ENCODE measurements around the gene PPM1N. TPM values are rescaled to one million over a fixed set of nuclear protein-coding genes. Genes with fewer than 3 reads are reported as not detected.

PPM1N gene
- polyA plus RNA-seq, 1 experiment = 1.2 TPM

DNA sequence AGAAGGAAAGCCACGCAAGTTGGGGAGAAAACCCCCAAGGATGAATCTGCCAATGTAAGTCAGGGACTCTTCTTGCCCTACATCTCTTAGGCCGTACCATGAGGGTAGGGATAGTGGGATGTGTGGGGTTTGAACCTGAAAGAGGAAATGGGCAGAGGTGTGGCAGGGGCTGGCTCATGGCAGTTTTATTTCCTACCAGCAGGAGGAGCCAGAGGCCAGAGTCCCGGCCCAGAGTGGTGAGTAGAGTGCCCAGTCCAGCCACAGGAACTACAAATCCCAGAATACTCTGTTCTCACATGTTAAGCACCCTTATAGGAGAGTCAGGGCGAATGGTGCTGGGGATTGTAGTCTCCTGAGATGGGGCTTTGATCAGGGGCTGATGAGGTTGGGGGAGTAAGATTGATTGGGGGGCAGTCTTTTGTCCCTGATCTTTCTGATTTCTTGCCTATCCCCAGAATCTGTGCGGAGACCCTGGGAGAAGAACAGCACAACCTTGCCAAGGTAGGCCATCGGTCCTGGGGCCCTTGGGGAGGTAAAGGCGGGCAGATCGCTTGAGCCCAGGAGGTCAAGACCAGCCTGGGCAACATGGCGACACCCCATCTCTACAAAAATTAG lies 25.5 kb downstream of the PPM1N start:
- TF ChIP-seq, protein P1, sequence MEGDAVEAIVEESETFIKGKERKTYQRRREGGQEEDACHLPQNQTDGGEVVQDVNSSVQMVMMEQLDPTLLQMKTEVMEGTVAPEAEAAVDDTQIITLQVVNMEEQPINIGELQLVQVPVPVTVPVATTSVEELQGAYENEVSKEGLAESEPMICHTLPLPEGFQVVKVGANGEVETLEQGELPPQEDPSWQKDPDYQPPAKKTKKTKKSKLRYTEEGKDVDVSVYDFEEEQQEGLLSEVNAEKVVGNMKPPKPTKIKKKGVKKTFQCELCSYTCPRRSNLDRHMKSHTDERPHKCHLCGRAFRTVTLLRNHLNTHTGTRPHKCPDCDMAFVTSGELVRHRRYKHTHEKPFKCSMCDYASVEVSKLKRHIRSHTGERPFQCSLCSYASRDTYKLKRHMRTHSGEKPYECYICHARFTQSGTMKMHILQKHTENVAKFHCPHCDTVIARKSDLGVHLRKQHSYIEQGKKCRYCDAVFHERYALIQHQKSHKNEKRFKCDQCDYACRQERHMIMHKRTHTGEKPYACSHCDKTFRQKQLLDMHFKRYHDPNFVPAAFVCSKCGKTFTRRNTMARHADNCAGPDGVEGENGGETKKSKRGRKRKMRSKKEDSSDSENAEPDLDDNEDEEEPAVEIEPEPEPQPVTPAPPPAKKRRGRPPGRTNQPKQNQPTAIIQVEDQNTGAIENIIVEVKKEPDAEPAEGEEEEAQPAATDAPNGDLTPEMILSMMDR (IDR thresholded peaks at IDR 0.05; ENCODE audit: insufficient read depth, low read depth, low read length) = peak; percentile 85
- no peak for DNase-seq (ENCODE audit: low read depth)
- POLR2A ChIA-PET = no interaction called here
- no peaks in the 10 kb centered on the region for H3K27me3 ChIP-seq (ENCODE audit: control insufficient read depth, insufficient read depth, low read length)
- H3K36me3 ChIP-seq (ENCODE audit: control insufficient read depth, insufficient read depth, low read length) = peaks cover 42% of the 10 kb centered on the region
- no peak overlapping the region for H3K4me3 ChIP-seq (ENCODE audit: low read depth, low read length)
- CTCF ChIA-PET = interaction anchor here (1.1 kb wide), 1 partner anchor 119 kb away, joined by 10 read pairs; no protein-coding TSS in a partner anchor

DNA sequence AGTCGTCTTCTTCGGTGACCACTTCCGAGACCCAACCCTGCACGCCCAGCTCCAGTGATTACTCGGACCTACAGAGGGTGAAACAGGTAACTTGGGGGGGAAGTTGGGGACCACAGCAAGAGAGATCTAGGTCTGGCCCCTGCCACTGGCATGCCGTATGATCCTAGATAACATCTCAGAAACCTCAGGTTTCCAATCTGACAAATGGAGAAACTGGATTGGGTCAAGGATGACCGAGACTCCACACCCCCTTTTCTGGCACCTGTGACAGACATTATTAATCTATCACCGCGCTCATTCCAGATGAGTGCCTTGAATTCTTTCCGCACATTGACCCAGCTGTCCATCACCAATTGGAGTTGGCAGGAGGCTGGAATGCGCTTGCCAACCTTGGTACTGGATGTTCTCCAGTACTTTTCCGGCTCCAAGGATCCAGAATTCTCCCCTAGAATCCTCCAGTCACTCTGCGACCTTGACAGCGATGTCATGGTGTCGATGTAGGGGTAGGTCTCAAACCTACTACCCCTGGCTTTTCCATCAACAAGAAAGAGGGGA lies 26.4 kb downstream of the PPM1N start:
- POLR2A ChIA-PET = interaction anchor here (0.5 kb wide), 1 partner anchor 43 kb away, joined by 4 read pairs; no protein-coding TSS in a partner anchor

DNA sequence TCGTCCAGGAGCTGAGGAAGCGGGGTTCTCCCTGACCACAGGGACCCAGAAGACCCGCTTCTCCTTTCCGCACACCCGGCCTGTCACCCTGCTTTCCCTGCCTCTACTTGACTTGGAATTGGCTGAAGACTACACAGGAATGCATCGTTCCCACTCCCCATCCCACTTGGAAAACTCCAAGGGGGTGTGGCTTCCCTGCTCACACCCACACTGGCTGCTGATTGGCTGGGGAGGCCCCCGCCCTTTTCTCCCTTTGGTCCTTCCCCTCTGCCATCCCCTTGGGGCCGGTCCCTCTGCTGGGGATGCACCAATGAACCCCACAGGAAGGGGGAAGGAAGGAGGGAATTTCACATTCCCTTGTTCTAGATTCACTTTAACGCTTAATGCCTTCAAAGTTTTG lies 27.9 kb downstream of the PPM1N start:
- Histone ChIP-seq H3K36me3 (ENCODE audit: control insufficient read depth, insufficient read depth, low read length) (peaks cover 36% of the 10 kb centered on the region), H3K4me3 (ENCODE audit: low read depth, low read length) (no peak overlapping the region), H3K27me3 (ENCODE audit: control insufficient read depth, insufficient read depth, low read length) (no peaks in the 10 kb centered on the region)
- ChIA-PET CTCF (interaction anchor here (0.6 to 0.7 kb wide), 3 partner anchors 10 to 116 kb away, joined by 3 to 5 read pairs (median 3); no protein-coding TSS in a partner anchor), POLR2A (no interaction called here)
- DNase-seq (ENCODE audit: low read depth) = no peak
- TF ChIP-seq, protein P1 (IDR thresholded peaks at IDR 0.05; ENCODE audit: insufficient read depth, low read depth, low read length) = no peak

More for the DNA sequence above, 26.4 kb downstream of the PPM1N start:
- Histone ChIP-seq H3K27me3 (ENCODE audit: control insufficient read depth, insufficient read depth, low read length) (no peaks in the 10 kb centered on the region), H3K4me3 (ENCODE audit: low read depth, low read length) (no peak overlapping the region), H3K36me3 (ENCODE audit: control insufficient read depth, insufficient read depth, low read length) (peaks cover 42% of the 10 kb centered on the region)
- TF ChIP-seq, protein P1 (IDR thresholded peaks at IDR 0.05; ENCODE audit: insufficient read depth, low read depth, low read length) = no peak
- DNase-seq (ENCODE audit: low read depth) = no peak
- CTCF ChIA-PET = interaction anchor here (0.6 to 1.1 kb wide), 2 partner anchors 39 to 118 kb away, joined by 4 to 10 read pairs; no protein-coding TSS in a partner anchor

DNA sequence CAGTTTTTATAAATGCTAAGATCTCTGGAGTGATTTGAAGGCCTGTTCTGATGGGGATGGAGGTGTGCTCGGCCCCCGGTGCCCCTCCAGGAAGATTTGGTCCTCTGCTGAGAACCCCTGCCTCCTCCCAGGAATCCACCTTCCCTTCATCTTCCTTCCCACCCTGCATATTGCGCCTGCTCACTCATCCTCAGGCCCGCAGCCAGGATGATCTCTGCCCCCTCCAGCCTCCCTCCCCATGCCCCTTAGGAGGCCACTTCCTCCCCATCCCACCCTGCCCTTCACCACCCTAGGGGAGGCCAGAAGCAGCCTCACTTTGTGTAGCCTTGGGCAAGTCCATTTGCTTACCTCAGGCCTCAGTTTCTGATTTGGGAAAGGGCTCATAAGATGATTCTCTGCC lies 28.7 kb downstream of the PPM1N start:
- ChIA-PET POLR2A (no interaction called here), CTCF (interaction anchor here (0.7 to 1.6 kb wide), 3 partner anchors 11 to 115 kb away, joined by 3 to 5 read pairs (median 3); no protein-coding TSS in a partner anchor)
- TF ChIP-seq, protein P1 (IDR thresholded peaks at IDR 0.05; ENCODE audit: insufficient read depth, low read depth, low read length) = no peak
- Histone ChIP-seq H3K27me3 (ENCODE audit: control insufficient read depth, insufficient read depth, low read length) (no peaks in the 10 kb centered on the region), H3K36me3 (ENCODE audit: control insufficient read depth, insufficient read depth, low read length) (peaks cover 32% of the 10 kb centered on the region), H3K4me3 (ENCODE audit: low read depth, low read length) (no peak overlapping the region)
- DNase-seq (ENCODE audit: low read depth) = no peak

DNA sequence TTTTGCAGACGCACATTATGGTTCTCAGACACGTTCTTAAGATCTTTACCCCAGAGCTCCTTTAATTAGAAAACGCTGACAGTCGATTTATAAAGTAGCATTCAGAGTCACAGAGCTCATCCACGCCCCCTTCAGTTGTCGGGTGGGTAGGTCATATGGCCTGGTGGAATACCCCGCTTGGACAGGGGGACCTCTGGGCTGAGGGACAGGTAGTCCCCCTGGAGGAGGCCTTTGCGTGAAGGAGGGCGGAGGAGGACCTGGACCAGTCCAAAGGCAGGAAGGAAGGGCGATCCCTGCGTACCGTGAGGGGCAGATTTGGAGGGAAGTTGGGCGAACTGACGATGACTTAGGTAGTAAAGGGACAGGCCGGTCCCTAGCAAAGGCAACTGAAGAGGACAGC lies 29.5 kb downstream of the PPM1N start:
- peaks cover 26% of the 10 kb centered on the region for H3K36me3 ChIP-seq (ENCODE audit: control insufficient read depth, insufficient read depth, low read length)
- TF ChIP-seq, protein P1 (IDR thresholded peaks at IDR 0.05; ENCODE audit: insufficient read depth, low read depth, low read length) = no peak
- POLR2A ChIA-PET = no interaction called here
- no peak for DNase-seq (ENCODE audit: low read depth)
- CTCF ChIA-PET = interaction anchor here (1.1 to 1.6 kb wide), 2 partner anchors 11 to 114 kb away, joined by 3 read pairs; no protein-coding TSS in a partner anchor
- no peaks in the 10 kb centered on the region for H3K27me3 ChIP-seq (ENCODE audit: control insufficient read depth, insufficient read depth, low read length)
- no peak overlapping the region for H3K4me3 ChIP-seq (ENCODE audit: low read depth, low read length)
